SK-N-SH treated with all-trans-retinoic acid at 6 μM for 48 hours (cell line): ENCODE data around the gene FBXL13.

Experiments
- ATAC-seq: fragments of 200-7000 bp; cut with Tn5 transposase; 3 replicates; pipeline ENCODE4 v1.9.1; 2020; ENCODE audit warnings: mild to moderate bottlenecking, moderate library complexity
- ARNTL ChIP-seq: fragments of 450-650 bp; formaldehyde crosslinking; IDR thresholded peaks from 2 replicates; pipeline ENCODE4 v1.5.0; 2020; ENCODE audit warnings: low read depth, mild to moderate bottlenecking, moderate library complexity, borderline replicate concordance
- BACH2 ChIP-seq: fragments of 250-450 bp; sonication (Bioruptor Pico); IDR thresholded peaks from 2 replicates; pipeline ENCODE4 v1.9.0; 2021; ENCODE audit warnings: mild to moderate bottlenecking, borderline replicate concordance
- CREB5 ChIP-seq: fragments of 250-450 bp; sonication (Bioruptor Pico); IDR thresholded peaks from 2 replicates; pipeline ENCODE4 v1.5.1; 2020; ENCODE audit warnings: low read depth, mild to moderate bottlenecking, moderate library complexity
- CSDC2 ChIP-seq: fragments of 250-450 bp; sonication (Bioruptor Pico); IDR thresholded peaks from 2 replicates; pipeline ENCODE4 v1.5.0; 2020; ENCODE audit warnings: mild to moderate bottlenecking, moderate library complexity
- CSRNP3 ChIP-seq: fragments of 250-450 bp; sonication (Bioruptor Pico); IDR thresholded peaks from 2 replicates; pipeline ENCODE4 v1.5.1; 2021; ENCODE audit warnings: mild to moderate bottlenecking, moderate library complexity
- GLIS3 ChIP-seq: fragments of 250-450 bp; sonication (Bioruptor Pico); IDR thresholded peaks from 2 replicates; pipeline ENCODE4 v1.5.0; 2020; ENCODE audit warnings: mild to moderate bottlenecking, moderate library complexity
- ISL1 ChIP-seq: fragments of 250-450 bp; sonication (Bioruptor Pico); IDR thresholded peaks from 2 replicates; pipeline ENCODE4 v2.1.2; 2022; ENCODE audit warnings: mild to moderate bottlenecking, moderate library complexity
- OSR1 ChIP-seq: fragments of 250-450 bp; sonication (Bioruptor Pico); IDR thresholded peaks from 2 replicates; pipeline ENCODE4 v1.8.0; 2022; ENCODE audit warnings: moderate library complexity, mild to moderate bottlenecking, inconsistent platforms
- PATZ1 ChIP-seq: fragments of 250-450 bp; sonication (Bioruptor Pico); IDR thresholded peaks from 2 replicates; pipeline ENCODE4 v1.8.0; 2020; ENCODE audit warnings: mild to moderate bottlenecking, moderate library complexity, borderline replicate concordance
- POU6F1 ChIP-seq: fragments of 250-450 bp; sonication (Bioruptor Pico); IDR thresholded peaks from 2 replicates; pipeline ENCODE4 v1.8.0; 2021; ENCODE audit warnings: low read depth, mild to moderate bottlenecking, moderate library complexity, borderline replicate concordance
- PPARA ChIP-seq: fragments of 250-450 bp; sonication (Bioruptor Pico); IDR thresholded peaks from 2 replicates; pipeline ENCODE4 v1.5.0; 2020; ENCODE audit warnings: mild to moderate bottlenecking, borderline replicate concordance
- RARB ChIP-seq: fragments of 250-450 bp; sonication (Bioruptor Pico); IDR thresholded peaks from 2 replicates; pipeline ENCODE4 v1.8.0; 2021; ENCODE audit warnings: mild to moderate bottlenecking, moderate library complexity
- SNAI2 ChIP-seq: fragments of 250-450 bp; sonication (Bioruptor Pico); IDR thresholded peaks from 2 replicates; pipeline ENCODE4 v1.5.0; 2020; ENCODE audit warnings: mild to moderate bottlenecking, moderate library complexity
- TCF4 ChIP-seq: fragments of 250-450 bp; sonication (Bioruptor Pico); IDR thresholded peaks from 2 replicates; pipeline ENCODE4 v1.8.0; 2021; ENCODE audit warnings: mild to moderate bottlenecking, moderate library complexity, borderline replicate concordance
- TOX ChIP-seq: fragments of 250-450 bp; sonication (Bioruptor Pico); IDR thresholded peaks from 2 replicates; pipeline ENCODE4 v1.8.0; 2021; ENCODE audit warnings: mild to moderate bottlenecking, moderate library complexity, borderline replicate concordance
- ZC3H10 ChIP-seq: fragments of 250-450 bp; sonication (Bioruptor Pico); IDR thresholded peaks from 2 replicates; pipeline ENCODE4 v1.5.1; 2021; ENCODE audit warnings: mild to moderate bottlenecking, moderate library complexity
- ZFP3 ChIP-seq: fragments of 250-450 bp; sonication (Bioruptor Pico); IDR thresholded peaks from 2 replicates; pipeline ENCODE4 v1.5.0; 2020; ENCODE audit warnings: mild to moderate bottlenecking, moderate library complexity
- ZFP30 ChIP-seq: fragments of 450-650 bp; formaldehyde crosslinking; IDR thresholded peaks from 2 replicates; pipeline ENCODE4 v1.5.0; 2022; ENCODE audit warnings: mild to moderate bottlenecking, moderate library complexity
- ZNF70 ChIP-seq: fragments of 450-650 bp; formaldehyde crosslinking; IDR thresholded peaks from 2 replicates; pipeline ENCODE4 v1.5.0; 2020; ENCODE audit warnings: mild to moderate bottlenecking, moderate library complexity
- TF ChIP-seq, protein P1 (sequence below): fragments of 250-450 bp; sonication (Bioruptor Pico); IDR thresholded peaks from 2 replicates; pipeline ENCODE4 v1.5.0; 2020; ENCODE audit warnings: mild to moderate bottlenecking, moderate library complexity

The FBXL13 gene

GRCh38 chr7:102953406-102953805, 121.2 kb downstream of the FBXL13 start (continued):
- no peak for TF ChIP-seq TCF4 (CRISPR knock-in tag)

DNA sequence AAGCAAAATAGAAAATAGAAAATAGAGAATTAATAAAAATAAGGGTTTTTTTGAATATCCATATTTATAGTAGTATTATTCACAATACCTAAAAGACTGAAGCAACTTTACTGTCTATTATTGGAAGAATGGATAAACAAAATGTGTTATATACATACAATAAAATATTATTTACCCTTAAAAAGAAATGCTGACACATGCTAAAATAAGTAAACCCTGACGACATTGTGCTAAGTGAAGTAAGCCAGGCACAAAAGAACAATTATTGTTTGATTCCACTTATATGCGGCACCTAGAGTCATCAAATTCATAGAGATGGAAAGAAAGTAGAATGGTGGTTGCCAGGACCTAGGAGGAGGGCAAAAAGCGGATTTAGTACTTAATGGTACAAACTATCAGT, 122.8 kb downstream of the FBXL13 start:
- ATAC-seq: no peak
- TF ChIP-seq ISL1 (CRISPR knock-in tag) (no peak), PATZ1 (CRISPR knock-in tag) (no peak), BACH2 (no peak), CREB5 (CRISPR knock-in tag) (no peak), ZNF70 (CRISPR knock-in tag) (no peak), CSRNP3 (CRISPR knock-in tag) (no peak), CSDC2 (CRISPR knock-in tag) (no peak), POU6F1 (CRISPR knock-in tag) (no peak), RARB (CRISPR knock-in tag) (no peak), ZFP3 (CRISPR knock-in tag) (no peak)

DNA sequence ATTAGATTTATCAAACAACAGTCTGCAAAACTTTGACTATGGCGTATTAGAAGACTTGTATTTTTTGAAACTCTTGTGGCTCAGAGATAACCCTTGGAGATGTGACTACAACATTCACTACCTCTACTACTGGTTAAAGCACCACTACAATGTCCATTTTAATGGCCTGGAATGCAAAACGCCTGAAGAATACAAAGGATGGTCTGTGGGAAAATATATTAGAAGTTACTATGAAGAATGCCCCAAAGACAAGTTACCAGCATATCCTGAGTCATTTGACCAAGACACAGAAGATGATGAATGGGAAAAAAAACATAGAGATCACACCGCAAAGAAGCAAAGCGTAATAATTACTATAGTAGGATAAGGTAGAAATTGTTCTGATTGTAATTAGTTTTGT, 130.4 kb downstream of the FBXL13 start:
- TF ChIP-seq ZFP3 (CRISPR knock-in tag): no peak
- TF ChIP-seq ZC3H10: no peak
- TF ChIP-seq, protein P1, sequence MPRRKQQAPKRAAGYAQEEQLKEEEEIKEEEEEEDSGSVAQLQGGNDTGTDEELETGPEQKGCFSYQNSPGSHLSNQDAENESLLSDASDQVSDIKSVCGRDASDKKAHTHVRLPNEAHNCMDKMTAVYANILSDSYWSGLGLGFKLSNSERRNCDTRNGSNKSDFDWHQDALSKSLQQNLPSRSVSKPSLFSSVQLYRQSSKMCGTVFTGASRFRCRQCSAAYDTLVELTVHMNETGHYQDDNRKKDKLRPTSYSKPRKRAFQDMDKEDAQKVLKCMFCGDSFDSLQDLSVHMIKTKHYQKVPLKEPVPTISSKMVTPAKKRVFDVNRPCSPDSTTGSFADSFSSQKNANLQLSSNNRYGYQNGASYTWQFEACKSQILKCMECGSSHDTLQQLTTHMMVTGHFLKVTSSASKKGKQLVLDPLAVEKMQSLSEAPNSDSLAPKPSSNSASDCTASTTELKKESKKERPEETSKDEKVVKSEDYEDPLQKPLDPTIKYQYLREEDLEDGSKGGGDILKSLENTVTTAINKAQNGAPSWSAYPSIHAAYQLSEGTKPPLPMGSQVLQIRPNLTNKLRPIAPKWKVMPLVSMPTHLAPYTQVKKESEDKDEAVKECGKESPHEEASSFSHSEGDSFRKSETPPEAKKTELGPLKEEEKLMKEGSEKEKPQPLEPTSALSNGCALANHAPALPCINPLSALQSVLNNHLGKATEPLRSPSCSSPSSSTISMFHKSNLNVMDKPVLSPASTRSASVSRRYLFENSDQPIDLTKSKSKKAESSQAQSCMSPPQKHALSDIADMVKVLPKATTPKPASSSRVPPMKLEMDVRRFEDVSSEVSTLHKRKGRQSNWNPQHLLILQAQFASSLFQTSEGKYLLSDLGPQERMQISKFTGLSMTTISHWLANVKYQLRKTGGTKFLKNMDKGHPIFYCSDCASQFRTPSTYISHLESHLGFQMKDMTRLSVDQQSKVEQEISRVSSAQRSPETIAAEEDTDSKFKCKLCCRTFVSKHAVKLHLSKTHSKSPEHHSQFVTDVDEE: no peak
- TF ChIP-seq GLIS3: no peak
- no peak for TF ChIP-seq CSRNP3 (CRISPR knock-in tag)
- TF ChIP-seq PPARA (CRISPR knock-in tag): no peak
- no peak for TF ChIP-seq ARNTL (CRISPR knock-in tag)
- TF ChIP-seq OSR1 (CRISPR knock-in tag): no peak
- TF ChIP-seq, all 23 proteins: peak for 0
- ATAC-seq: no peak

DNA sequence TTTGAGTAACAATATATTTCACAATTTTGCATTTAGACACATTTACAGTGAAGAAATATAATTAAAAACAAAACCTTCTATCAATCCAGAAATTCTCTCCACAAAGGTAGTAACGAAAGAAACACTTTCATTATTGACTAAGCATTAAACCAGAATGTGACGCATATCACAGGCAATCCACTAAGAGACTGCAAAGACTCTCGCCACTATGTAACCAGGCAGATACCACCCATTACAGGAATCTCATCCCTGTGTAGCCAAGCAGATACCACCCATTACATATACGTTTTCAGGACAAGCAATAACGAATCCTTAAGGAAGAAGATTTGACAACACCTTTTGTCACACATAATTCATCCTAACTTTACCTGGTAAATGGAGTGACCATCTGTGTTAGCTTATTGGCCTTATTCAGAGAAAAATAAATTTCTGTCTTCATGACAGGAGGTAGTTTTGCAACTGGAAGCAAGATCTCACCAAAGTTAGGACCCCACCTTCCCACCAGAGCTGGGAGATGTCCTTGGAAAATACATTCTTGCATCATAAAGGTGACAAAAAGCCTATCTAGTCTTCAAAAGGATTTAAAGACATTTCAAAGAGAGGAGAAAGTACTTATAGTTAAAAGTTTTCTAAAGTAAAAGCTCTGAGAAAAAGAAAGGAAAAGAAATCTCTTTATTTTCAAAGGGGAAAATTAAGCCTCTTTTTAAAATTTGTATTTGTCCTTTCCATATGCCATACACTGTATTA, 131.0 kb downstream of the FBXL13 start:
- no peak for ATAC-seq
- TF ChIP-seq TCF4 (CRISPR knock-in tag) (no peak), ZFP30 (CRISPR knock-in tag) (no peak), CSDC2 (CRISPR knock-in tag) (no peak), SNAI2 (no peak), TOX (CRISPR knock-in tag) (no peak), RARB (CRISPR knock-in tag) (no peak), BACH2 (no peak), ZFP3 (CRISPR knock-in tag) (no peak), CSRNP3 (CRISPR knock-in tag) (no peak), OSR1 (CRISPR knock-in tag) (no peak)
- TF ChIP-seq, protein P1: no peak
